CD8-positive, alpha-beta memory T cell (primary cell): Measurements from ENCODE around the gene HIF1AN. TPM values are rescaled to one million over a fixed set of nuclear protein-coding genes. Genes with fewer than 3 reads are reported as not detected.

Experiments used
- CTCF ChIA-PET: fragments of 350-600 bp; sonication (Branson Sonifier 250); formaldehyde crosslinking; loops from one replicate; lab custom pipeline; 2021; ENCODE audit warnings: antibody characterized with exemption; lab: Charles Lee
- POLR2A ChIA-PET: fragments of 350-600 bp; sonication (Branson Sonifier 250); formaldehyde crosslinking; loops from one replicate; lab custom pipeline; 2021; ENCODE audit warnings: antibody characterized with exemption; lab: Charles Lee
- DNase-seq, 5 donors: peaks; one replicate each; pipeline versions ENCODE4 v3.0.0 to v3.0.0-alpha.2; 2020 to 2022; ENCODE audit warnings: mixed read lengths in 1 of 5
- H3K27ac ChIP-seq: one replicate; pipeline ENCODE4 v1.7.0; 2013; ENCODE audit warnings: low read depth, mild to moderate bottlenecking, low read length, moderate library complexity
- H3K27me3 ChIP-seq: 2 replicates; pipeline ENCODE4 v1.7.0; 2013; ENCODE audit warnings: low read length, mild to moderate bottlenecking; ENCODE audit not compliant: insufficient read depth, poor library complexity, severe bottlenecking
- H3K36me3 ChIP-seq: 2 replicates; pipeline ENCODE4 v1.7.0; 2013; ENCODE audit warnings: mild to moderate bottlenecking, low read length, moderate library complexity; ENCODE audit not compliant: insufficient read depth
- H3K4me1 ChIP-seq: 2 replicates; pipeline ENCODE4 v1.7.0; 2013; ENCODE audit warnings: mild to moderate bottlenecking, low read length, moderate library complexity; ENCODE audit not compliant: insufficient read depth
- H3K4me3 ChIP-seq: 2 replicates; pipeline ENCODE4 v1.7.0; 2013; ENCODE audit warnings: mild to moderate bottlenecking, low read length
- H3K9me3 ChIP-seq: 2 replicates; pipeline ENCODE4 v1.7.0; 2013; ENCODE audit warnings: mild to moderate bottlenecking, low read length
- H3K27ac Mint-ChIP-seq, 8 donors: one replicate each; pipeline ENCODE4 v1.8.0; 2020 to 2021; ENCODE audit warnings: mixed read lengths in 8 of 8, mild to moderate bottlenecking in 6 of 8, inconsistent platforms in 3 of 8, moderate library complexity in 3 of 8
- H3K27me3 Mint-ChIP-seq, 2 donors: one replicate each; pipeline ENCODE4 v1.8.0; 2020 to 2021; ENCODE audit warnings: mixed read lengths in 2 of 2, mild to moderate bottlenecking in 1 of 2, moderate library complexity in 1 of 2
- H3K36me3 Mint-ChIP-seq, 3 donors: one replicate each; pipeline ENCODE4 v1.8.0; 2020 to 2021; ENCODE audit warnings: mixed read lengths in 3 of 3, inconsistent platforms in 1 of 3, mild to moderate bottlenecking in 1 of 3
- H3K4me1 Mint-ChIP-seq, 3 donors: one replicate each; pipeline ENCODE4 v1.8.0; 2020 to 2021; ENCODE audit warnings: mixed read lengths in 3 of 3, inconsistent platforms in 1 of 3, mild to moderate bottlenecking in 1 of 3
- H3K4me3 Mint-ChIP-seq, 7 donors: one replicate each; pipeline ENCODE4 v1.8.0; 2020 to 2021; ENCODE audit warnings: mixed read lengths in 7 of 7, mild to moderate bottlenecking in 6 of 7, moderate library complexity in 4 of 7, inconsistent platforms in 2 of 7
- H3K9me3 Mint-ChIP-seq, 5 donors: one replicate each; pipeline ENCODE4 v1.8.0; 2020 to 2022; ENCODE audit warnings: mixed read lengths in 5 of 5, mild to moderate bottlenecking in 3 of 5, moderate library complexity in 2 of 5, inconsistent platforms in 1 of 5
- polyA plus RNA-seq: library from polyadenylated mRNA; unstranded; fragments of 300-500 nt; fragmentation: Illumina TruSeq; gene quantifications from one replicate; pipeline ENCODE4 v1.2.3, GENCODE V29; 2021
- total RNA-seq, 2 experiments: library from RNA; stranded (reverse); gene quantifications; one replicate each; pipeline ENCODE4 v1.2.3, GENCODE V29; 2021

The HIF1AN gene
- total and polyA plus RNA-seq, 3 experiments from 2014 or later = 29.7 to 52.8 (median 48.6) TPM

DNA sequence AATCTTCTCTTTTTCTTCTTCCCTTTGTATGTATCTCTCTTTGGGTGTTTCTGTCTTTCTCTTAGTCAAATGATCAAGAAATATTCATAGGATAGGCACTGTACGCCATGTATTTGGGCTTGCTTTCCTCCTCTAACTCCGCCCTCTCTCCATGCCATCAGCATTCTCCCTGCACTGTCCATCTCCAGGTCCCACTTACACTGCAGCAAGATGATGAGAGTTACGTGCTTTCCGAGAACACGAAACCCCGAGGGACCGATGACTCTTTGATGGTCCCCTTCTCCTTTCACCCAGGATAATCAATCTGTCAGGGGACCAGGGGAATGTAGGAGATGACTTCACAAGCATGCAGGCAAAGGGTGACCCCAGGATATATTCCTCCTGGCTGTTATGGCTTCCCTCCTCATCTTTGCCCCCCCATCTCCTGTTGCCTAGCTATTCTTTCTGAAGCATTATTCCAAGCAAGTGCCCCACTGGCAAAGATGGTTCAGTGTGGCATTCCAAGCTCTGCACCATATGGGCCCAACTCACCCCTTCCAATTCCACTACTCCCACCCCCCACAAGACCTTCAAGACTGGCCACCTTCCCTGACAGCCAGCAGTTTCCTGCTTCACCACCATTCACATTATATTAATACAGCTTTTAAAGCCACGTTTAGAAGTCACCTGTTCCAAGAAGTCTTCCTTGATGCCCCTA is 40.0 kb downstream of the HIF1AN start:
- DNase-seq = no peak
- Histone ChIP-seq H3K9me3 (no peaks in the 10 kb centered on the region), H3K36me3 (no peaks in the 10 kb centered on the region), H3K27me3 (peaks cover 12% of the 10 kb centered on the region), H3K27ac (no peak overlapping the region), H3K4me3 (no peak overlapping the region), H3K4me1 (no peaks in the 10 kb centered on the region)
- Mint-ChIP-seq H3K36me3 (no peaks in the 10 kb centered on the region), H3K27me3 (peaks cover 23 to 37% of the 10 kb centered on the region in 2 donors), H3K9me3 (no peaks in the 10 kb centered on the region), H3K27ac (peak overlapping the region in 1 of 8 donors; percentile 64), H3K4me1 (no peaks in the 10 kb centered on the region), H3K4me3 (no peak overlapping the region)
- POLR2A ChIA-PET = no interaction called here
- CTCF ChIA-PET = no interaction called here

DNA sequence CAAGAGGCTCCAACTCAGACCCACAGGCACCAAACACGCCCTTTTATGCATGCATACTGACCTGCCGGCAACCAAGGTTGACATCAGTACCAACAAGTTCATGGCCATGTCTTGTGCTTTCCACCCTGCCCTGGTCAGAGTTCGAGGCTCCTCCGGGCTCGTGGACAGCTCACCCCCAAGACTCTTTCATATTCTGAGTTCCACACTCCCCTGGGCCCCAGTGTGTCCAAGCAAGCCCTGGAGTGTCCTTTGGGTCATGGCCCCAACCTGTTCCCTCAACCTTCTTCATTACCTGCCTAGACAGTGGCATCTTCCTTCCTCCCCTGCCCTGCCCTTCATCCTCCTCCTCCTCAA is 40.5 kb downstream of the HIF1AN start:
- Histone ChIP-seq H3K36me3 (no peaks in the 10 kb centered on the region), H3K9me3 (no peaks in the 10 kb centered on the region), H3K4me3 (no peak overlapping the region), H3K27ac (no peak overlapping the region), H3K27me3 (peaks cover 8% of the 10 kb centered on the region), H3K4me1 (no peaks in the 10 kb centered on the region)
- H3K4me3 Mint-ChIP-seq = no peak overlapping the region
- CTCF ChIA-PET = no interaction called here
- H3K4me1 Mint-ChIP-seq = no peaks in the 10 kb centered on the region
- DNase-seq = no peak
- H3K9me3 Mint-ChIP-seq = no peaks in the 10 kb centered on the region
- H3K36me3 Mint-ChIP-seq = no peaks in the 10 kb centered on the region
- H3K27ac Mint-ChIP-seq = no peak overlapping the region
- POLR2A ChIA-PET = no interaction called here
- peaks cover 23 to 37% of the 10 kb centered on the region in 2 donors for H3K27me3 Mint-ChIP-seq

DNA sequence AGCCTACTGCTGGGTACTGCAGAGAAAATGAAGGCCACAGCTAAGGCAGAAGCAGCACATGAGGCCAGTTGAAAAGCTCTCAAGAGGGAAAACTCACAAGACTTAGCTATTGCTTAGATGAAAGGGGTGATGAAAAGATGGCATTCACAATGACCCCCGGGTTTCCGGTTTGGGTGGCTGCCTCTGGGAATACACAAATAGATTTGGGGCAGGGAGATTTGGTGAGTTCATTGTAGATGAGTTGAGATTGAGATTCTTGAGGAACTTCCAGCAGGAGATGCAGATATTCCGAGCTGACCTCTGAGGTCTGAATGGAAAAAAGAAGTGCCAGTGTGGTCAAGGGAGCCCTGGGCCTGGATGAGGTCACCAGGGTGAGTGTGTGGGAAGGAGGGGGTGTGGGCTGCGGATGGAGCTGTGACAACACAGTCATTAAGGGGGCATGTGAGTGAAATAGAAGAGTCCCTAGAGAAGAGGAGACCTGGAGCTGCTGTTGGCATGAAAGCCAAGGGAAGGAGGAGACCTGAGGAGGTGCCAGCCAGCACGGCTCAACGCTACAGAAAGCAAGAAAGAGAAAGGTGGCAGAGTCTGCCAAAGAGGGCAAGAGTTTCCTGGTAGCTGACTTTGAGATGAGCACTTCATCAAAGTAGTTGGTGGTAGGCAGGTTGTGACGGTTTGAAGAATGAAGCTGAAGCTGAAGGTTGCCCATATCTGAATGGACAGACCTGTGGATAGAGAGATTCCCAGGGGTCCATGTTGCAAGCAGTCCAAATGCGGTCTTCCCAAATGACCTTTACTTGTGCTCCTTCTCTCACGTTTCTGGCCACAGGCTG is 43.7 kb downstream of the HIF1AN start:
- Mint-ChIP-seq H3K27ac (no peak overlapping the region), H3K4me3 (no peak overlapping the region), H3K9me3 (no peaks in the 10 kb centered on the region), H3K4me1 (no peaks in the 10 kb centered on the region), H3K27me3 (peaks cover 13 to 35% of the 10 kb centered on the region in 2 donors), H3K36me3 (peaks cover 0 to 3% (median 0%) of the 10 kb centered on the region in 3 donors)
- POLR2A ChIA-PET = no interaction called here
- CTCF ChIA-PET = no interaction called here
- Histone ChIP-seq H3K9me3 (no peaks in the 10 kb centered on the region), H3K27ac (no peak overlapping the region), H3K27me3 (peaks cover 3% of the 10 kb centered on the region), H3K4me1 (no peaks in the 10 kb centered on the region), H3K4me3 (no peak overlapping the region), H3K36me3 (no peaks in the 10 kb centered on the region)
- DNase-seq = no peak

DNA sequence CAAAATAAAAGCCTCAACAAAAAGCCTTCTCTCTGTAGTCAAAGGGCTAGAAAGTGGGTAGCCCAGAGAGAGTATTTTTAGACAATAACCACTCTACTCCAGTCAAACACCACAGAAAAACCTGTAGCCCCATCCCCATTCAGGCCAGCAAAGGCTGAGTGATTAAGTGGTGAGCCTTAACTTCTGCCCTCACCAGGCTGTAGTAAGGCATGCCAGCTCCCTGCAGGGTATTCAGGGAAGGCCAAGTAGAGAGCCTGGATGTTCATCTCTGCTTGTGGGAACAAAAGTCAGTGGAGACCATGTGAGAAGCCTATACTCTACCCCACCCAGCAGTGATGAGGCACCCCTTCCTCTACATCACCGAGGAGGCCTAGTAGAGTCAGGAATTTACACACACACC is 51.2 kb downstream of the HIF1AN start:
- H3K36me3 Mint-ChIP-seq = peaks cover 0 to 9% (median 0%) of the 10 kb centered on the region in 3 donors

DNA sequence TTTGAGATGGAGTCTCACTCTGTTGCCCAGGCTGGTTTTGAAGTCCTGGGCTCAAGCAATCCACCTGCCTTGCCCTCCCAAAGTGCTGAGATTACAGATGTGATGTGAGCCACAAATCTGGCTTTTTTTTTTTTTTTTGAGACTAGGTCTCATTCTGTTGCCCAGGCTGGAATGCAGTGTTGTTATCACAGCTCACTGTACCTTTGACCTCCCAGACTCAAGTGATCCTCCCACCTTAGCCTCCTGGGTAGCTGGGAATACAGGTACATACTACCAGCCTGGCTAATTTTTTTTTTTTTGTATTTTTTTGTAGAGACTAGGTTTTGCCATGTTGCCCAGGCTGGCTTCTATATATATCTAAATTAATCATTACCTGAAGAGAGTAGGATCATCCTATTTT is 62.4 kb downstream of the HIF1AN start:
- no peaks in the 10 kb centered on the region for H3K4me1 ChIP-seq
- no peaks in the 10 kb centered on the region for H3K36me3 Mint-ChIP-seq
- H3K27ac Mint-ChIP-seq = no peak overlapping the region
- H3K9me3 ChIP-seq = no peaks in the 10 kb centered on the region
- no peak overlapping the region for H3K4me3 ChIP-seq
- peaks cover 23 to 46% of the 10 kb centered on the region in 2 donors for H3K27me3 Mint-ChIP-seq
- no peak overlapping the region for H3K4me3 Mint-ChIP-seq
- no peaks in the 10 kb centered on the region for H3K4me1 Mint-ChIP-seq
- H3K27me3 ChIP-seq = peaks cover 13% of the 10 kb centered on the region
- no peak overlapping the region for H3K27ac ChIP-seq
- CTCF ChIA-PET = no interaction called here
- no peaks in the 10 kb centered on the region for H3K36me3 ChIP-seq
- H3K9me3 Mint-ChIP-seq = no peaks in the 10 kb centered on the region
- no peak for DNase-seq
- POLR2A ChIA-PET = interaction anchor here (0.6 kb wide), 1 partner anchor 141 kb away, joined by 4 read pairs; no protein-coding TSS in a partner anchor

More for the DNA sequence above, 51.2 kb downstream of the HIF1AN start:
- Histone ChIP-seq H3K36me3 (no peaks in the 10 kb centered on the region), H3K27ac (no peak overlapping the region), H3K9me3 (no peaks in the 10 kb centered on the region), H3K4me3 (no peak overlapping the region), H3K27me3 (peaks cover 3% of the 10 kb centered on the region), H3K4me1 (no peaks in the 10 kb centered on the region)
- no peaks in the 10 kb centered on the region for H3K4me1 Mint-ChIP-seq
- H3K9me3 Mint-ChIP-seq = peaks cover 8 to 25% (median 12%) of the 10 kb centered on the region in 5 donors
- DNase-seq = no peak
- ChIA-PET POLR2A (no interaction called here), CTCF (no interaction called here)
- no peak overlapping the region for H3K27ac Mint-ChIP-seq
- H3K4me3 Mint-ChIP-seq = no peak overlapping the region
- peaks cover 15 to 78% of the 10 kb centered on the region in 2 donors for H3K27me3 Mint-ChIP-seq

DNA sequence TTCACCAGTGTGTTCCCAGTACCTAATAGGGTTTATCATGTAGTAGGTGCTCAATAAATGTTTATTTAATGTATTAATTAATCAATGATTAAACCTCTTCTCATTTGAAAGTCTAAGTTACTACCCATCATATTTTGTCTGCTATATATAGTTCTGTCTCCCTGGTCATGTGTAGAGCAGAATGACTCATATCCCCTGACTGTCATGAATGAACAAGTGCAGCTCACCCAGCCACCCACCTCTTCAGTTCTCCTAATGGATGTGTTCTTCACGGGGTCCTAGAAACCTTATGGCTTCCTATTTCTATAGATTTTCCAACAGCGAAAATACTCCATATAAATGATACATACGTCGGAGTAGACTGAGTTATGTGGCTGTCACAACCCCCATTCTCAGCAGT is 64.5 kb downstream of the HIF1AN start:
- DNase-seq = no peak
- Histone ChIP-seq H3K4me3 (no peak overlapping the region), H3K9me3 (no peaks in the 10 kb centered on the region), H3K4me1 (no peaks in the 10 kb centered on the region), H3K36me3 (no peaks in the 10 kb centered on the region), H3K27me3 (peaks cover 13% of the 10 kb centered on the region), H3K27ac (no peak overlapping the region)
- ChIA-PET CTCF (no interaction called here), POLR2A (no interaction called here)
- H3K36me3 Mint-ChIP-seq = no peaks in the 10 kb centered on the region
- no peaks in the 10 kb centered on the region for H3K4me1 Mint-ChIP-seq
- H3K27me3 Mint-ChIP-seq = peaks cover 39 to 55% of the 10 kb centered on the region in 2 donors
- peaks cover 0 to 4% (median 2%) of the 10 kb centered on the region in 5 donors for H3K9me3 Mint-ChIP-seq
- no peak overlapping the region for H3K4me3 Mint-ChIP-seq
- no peak overlapping the region for H3K27ac Mint-ChIP-seq

DNA sequence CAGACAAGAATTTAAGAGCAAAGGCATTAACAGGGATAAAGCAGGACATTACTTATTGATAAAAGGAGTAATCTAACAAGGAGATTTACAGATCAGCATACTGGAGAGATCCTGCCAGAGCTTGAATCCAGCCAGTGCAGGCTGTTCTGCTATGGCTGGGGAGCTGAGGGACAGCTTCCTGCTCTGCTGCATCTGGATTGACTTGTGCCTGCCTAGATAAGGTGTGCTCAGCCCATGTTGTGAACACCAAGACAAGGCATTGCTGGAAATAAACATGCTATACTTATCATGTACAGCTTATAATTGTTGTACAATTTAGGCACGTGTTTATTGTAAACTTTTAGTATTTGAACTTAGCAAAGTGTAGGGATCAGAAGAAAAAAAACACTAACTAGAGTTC is 71.7 kb downstream of the HIF1AN start:
- peaks cover 32 to 50% of the 10 kb centered on the region in 2 donors for H3K27me3 Mint-ChIP-seq
- Histone ChIP-seq H3K27ac (no peak overlapping the region), H3K36me3 (no peaks in the 10 kb centered on the region), H3K4me1 (no peaks in the 10 kb centered on the region), H3K27me3 (peaks cover 4% of the 10 kb centered on the region), H3K4me3 (no peak overlapping the region), H3K9me3 (no peaks in the 10 kb centered on the region)
- H3K27ac Mint-ChIP-seq = no peak overlapping the region
- no peak overlapping the region for H3K4me3 Mint-ChIP-seq
- H3K4me1 Mint-ChIP-seq = no peaks in the 10 kb centered on the region
- CTCF ChIA-PET = no interaction called here
- no peaks in the 10 kb centered on the region for H3K36me3 Mint-ChIP-seq
- POLR2A ChIA-PET = no interaction called here
- no peak for DNase-seq
- peaks cover 0 to 5% (median 3%) of the 10 kb centered on the region in 5 donors for H3K9me3 Mint-ChIP-seq
